ENCODE results near the gene VTI1A.

DNA sequence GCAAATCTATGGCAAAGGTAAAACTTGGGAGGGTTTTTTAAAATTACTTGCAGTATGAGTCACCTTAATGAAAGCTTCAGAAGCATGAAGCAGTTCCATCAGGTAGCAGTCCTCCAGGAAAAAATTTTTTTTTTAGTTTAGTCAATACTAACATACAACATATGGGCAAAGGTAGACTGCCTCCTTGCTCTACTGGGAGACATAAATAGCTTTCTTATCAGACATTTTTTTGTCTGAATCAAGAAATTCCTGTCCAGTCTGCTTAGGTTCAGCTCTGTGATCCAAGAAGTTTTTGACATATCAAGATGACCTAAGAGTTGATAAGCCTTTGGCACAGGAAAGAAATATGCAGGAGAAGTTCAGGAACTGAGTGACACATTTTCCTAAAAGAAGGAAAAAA lies 331.6 kb downstream of the VTI1A start:
- TF ChIP-seq ZNF138 (CRISPR knock-in tag; IDR thresholded peaks at IDR 0.05; ENCODE audit: low read depth) (no peak), EP300 (IDR thresholded peaks at IDR 0.05; ENCODE audit: low read depth in 2 of 2, low read length in 2 of 2) (no peak), EP300 (CRISPR knock-in tag; IDR thresholded peaks at IDR 0.05; ENCODE audit: borderline replicate concordance) (no peak), ZBTB7A (CRISPR knock-in tag; IDR thresholded peaks at IDR 0.05) (no peak), MTA3 (CRISPR knock-in tag; IDR thresholded peaks at IDR 0.05) (no peak), SMARCC2 (IDR thresholded peaks at IDR 0.05) (no peak)

Measured in HepG2 (cell line).